Hepatocyte (in vitro differentiated cells): ENCODE data around the gene FKBP4. TPM values are rescaled to one million over a fixed set of nuclear protein-coding genes. Genes with fewer than 3 reads are reported as not detected.

ENCODE experiments used
- DNase-seq: peaks from one replicate; pipeline ENCODE4 v3.0.0-alpha.2; 2016; ENCODE audit warnings: low spot score
- H2AFZ ChIP-seq: fragments of 200-600 bp; sonication (generic); 2 replicates; pipeline ENCODE4 v1.6.0; 2016; ENCODE audit warnings: antibody characterized with exemption, mild to moderate bottlenecking
- H3K27ac ChIP-seq: fragments of 200-600 bp; sonication (generic); 2 replicates; pipeline ENCODE4 v1.5.1; 2016; ENCODE audit warnings: mild to moderate bottlenecking
- H3K27me3 ChIP-seq: fragments of 200-600 bp; sonication (generic); 2 replicates; pipeline ENCODE4 v1.6.1; 2016
- H3K36me3 ChIP-seq: fragments of 200-600 bp; sonication (generic); replicated peaks from 2 replicates; pipeline ENCODE4 v1.5.1; 2016; ENCODE audit warnings: low read depth; ENCODE audit not compliant: insufficient read depth
- H3K4me1 ChIP-seq: fragments of 200-600 bp; sonication (generic); 2 replicates; pipeline ENCODE4 v1.5.1; 2016; ENCODE audit warnings: mild to moderate bottlenecking, moderate library complexity; ENCODE audit not compliant: insufficient read depth
- H3K4me2 ChIP-seq: fragments of 200-600 bp; sonication (generic); 2 replicates; pipeline ENCODE4 v1.6.0; 2016
- H3K4me3 ChIP-seq: fragments of 200-600 bp; sonication (generic); 2 replicates; pipeline ENCODE4 v1.5.1; 2016; ENCODE audit warnings: mild to moderate bottlenecking
- H3K79me2 ChIP-seq: fragments of 200-600 bp; sonication (generic); 2 replicates; pipeline ENCODE4 v1.6.0; 2017; ENCODE audit warnings: mild to moderate bottlenecking
- H3K9me2 ChIP-seq: fragments of 200-600 bp; sonication (generic); replicated peaks from 2 replicates; pipeline ENCODE4 v1.6.0; 2017; ENCODE audit warnings: mild to moderate bottlenecking; ENCODE audit not compliant: insufficient read depth
- H3K9me3 ChIP-seq: fragments of 200-600 bp; sonication (generic); 2 replicates; pipeline ENCODE4 v1.5.1; 2016; ENCODE audit warnings: low read depth, mild to moderate bottlenecking
- H4K20me1 ChIP-seq: fragments of 200-600 bp; sonication (generic); 2 replicates; pipeline ENCODE4 v1.6.0; 2016; ENCODE audit warnings: mild to moderate bottlenecking; ENCODE audit not compliant: insufficient read depth, poor library complexity, severe bottlenecking
- CTCF ChIP-seq: fragments of 200-600 bp; sonication (generic); IDR thresholded peaks from 2 replicates; pipeline ENCODE4 v1.5.1; 2016; ENCODE audit warnings: antibody characterized with exemption, mild to moderate bottlenecking; ENCODE audit not compliant: poor library complexity
- EZH2 ChIP-seq: fragments of 200-600 bp; sonication (generic); IDR thresholded peaks from 2 replicates; pipeline ENCODE4 v1.6.1; 2016; ENCODE audit warnings: antibody characterized with exemption, mild to moderate bottlenecking, borderline replicate concordance
- EZH2phosphoT487 ChIP-seq: fragments of 200-600 bp; sonication (generic); IDR thresholded peaks from one replicate; pipeline ENCODE4 v1.6.1; 2018; ENCODE audit warnings: antibody characterized with exemption, mild to moderate bottlenecking, low read depth, moderate library complexity; ENCODE audit not compliant: unreplicated experiment, severe bottlenecking
- WGBS: methylation state at CpG from one replicate; pipeline ENCODE4 v1.1.6; 2016; ENCODE audit warnings: low lambda C conversion rate; ENCODE audit errors: missing lambda C conversion rate; 5-methylcytosine and 5-hydroxymethylcytosine counted together
- polyA plus RNA-seq: library from polyadenylated mRNA; unstranded; fragments of >200 nt; fragmentation: Nextera tagmentation; extraction: Ambion mirVana; gene quantifications from 2 replicates; pipeline ENCODE4 v1.2.1, GENCODE V29; 2016
- total RNA-seq: library from RNA; depleted of rRNA; stranded (reverse); fragments of >200 nt; gene quantifications from 2 replicates; pipeline ENCODE4 v1.2.3, GENCODE V29; 2014

Gene FKBP4
- total RNA-seq: 46.4 and 52.1 TPM in 2 replicates
- polyA plus RNA-seq: 70.9 and 77.9 TPM in 2 replicates

GRCh38 chr12:2794736-2795289 lies at the start of gene FKBP4:
Gene FKBP4 (plus strand): TSS chr12:2794970. CDS start chr12:2795140, 170 bp downstream.
- H3K9me2 ChIP-seq: no peaks in the 10 kb centered on the region
- peaks cover 8% of the 10 kb centered on the region for H3K4me1 ChIP-seq
- DNase-seq: peak; percentile 96
- no peaks in the 10 kb centered on the region for H3K9me3 ChIP-seq
- no peaks in the 10 kb centered on the region for H3K36me3 ChIP-seq
- WGBS: 0% methylated on average over 19 of the region's 63 CpGs
- peak within 1 kb of the TSS; percentile 90 for H3K27ac ChIP-seq
- H4K20me1 ChIP-seq: peaks cover 25% of the 10 kb centered on the region
- peaks cover 28% of the 10 kb centered on the region for H3K79me2 ChIP-seq
- no peaks in the 10 kb centered on the region for H3K27me3 ChIP-seq
- peak within 1 kb of the TSS; percentile 89 for H2AFZ ChIP-seq
- H3K4me2 ChIP-seq: peak within 1 kb of the TSS; percentile 99
- TF ChIP-seq CTCF: no peak
- no peak for TF ChIP-seq EZH2
- no peak for TF ChIP-seq EZH2phosphoT487
- peak within 1 kb of the TSS; percentile 90 for H3K4me3 ChIP-seq

GRCh38 chr12:2745655-2746054 lies 49.1 kb upstream of the FKBP4 start:
- 82% methylated on average over 2 of the region's 2 CpGs for WGBS
- no peaks in the 10 kb centered on the region for H3K79me2 ChIP-seq
- no peak overlapping the region for H2AFZ ChIP-seq
- no peak overlapping the region for H3K27ac ChIP-seq
- no peaks in the 10 kb centered on the region for H3K4me1 ChIP-seq
- no peaks in the 10 kb centered on the region for H3K36me3 ChIP-seq
- no peak overlapping the region for H3K4me2 ChIP-seq
- no peak overlapping the region for H3K4me3 ChIP-seq
- no peaks in the 10 kb centered on the region for H3K27me3 ChIP-seq
- TF ChIP-seq EZH2 (no peak), EZH2phosphoT487 (no peak), CTCF (no peak)
- DNase-seq: no peak
- H3K9me2 ChIP-seq: no peaks in the 10 kb centered on the region
- H3K9me3 ChIP-seq: no peaks in the 10 kb centered on the region
- no peaks in the 10 kb centered on the region for H4K20me1 ChIP-seq

GRCh38 chr12:2749580-2749979 lies 45.2 kb upstream of the FKBP4 start:
- Histone ChIP-seq H3K4me3 (no peak overlapping the region), H3K9me2 (no peaks in the 10 kb centered on the region), H3K9me3 (no peaks in the 10 kb centered on the region), H2AFZ (no peak overlapping the region), H3K79me2 (no peaks in the 10 kb centered on the region), H4K20me1 (no peaks in the 10 kb centered on the region), H3K4me2 (no peak overlapping the region), H3K27ac (no peak overlapping the region), H3K36me3 (no peaks in the 10 kb centered on the region), H3K4me1 (no peaks in the 10 kb centered on the region), H3K27me3 (peaks cover 18% of the 10 kb centered on the region)
- TF ChIP-seq EZH2 (no peak), EZH2phosphoT487 (no peak), CTCF (no peak)
- 60% methylated on average over 11 of the region's 11 CpGs for WGBS
- DNase-seq: no peak

GRCh38 chr12:2750185-2750584 lies 44.6 kb upstream of the FKBP4 start:
- WGBS: 61% methylated on average over 7 of the region's 7 CpGs
- Histone ChIP-seq H4K20me1 (no peaks in the 10 kb centered on the region), H2AFZ (no peak overlapping the region), H3K27me3 (peaks cover 18% of the 10 kb centered on the region), H3K4me1 (no peaks in the 10 kb centered on the region), H3K27ac (no peak overlapping the region), H3K9me3 (no peaks in the 10 kb centered on the region), H3K9me2 (no peaks in the 10 kb centered on the region), H3K36me3 (no peaks in the 10 kb centered on the region), H3K4me2 (no peak overlapping the region), H3K4me3 (no peak overlapping the region), H3K79me2 (no peaks in the 10 kb centered on the region)
- TF ChIP-seq CTCF (no peak), EZH2phosphoT487 (no peak), EZH2 (no peak)
- no peak for DNase-seq
